H9 (cell line): ENCODE results near the gene WHRN. TPM values are rescaled to one million over a fixed set of nuclear protein-coding genes. Genes with fewer than 3 reads are reported as not detected.

Experiments
- DNase-seq: peaks from one replicate; pipeline ENCODE4 v3.0.0-alpha.2; 2017
- H2AFZ ChIP-seq: one replicate; pipeline ENCODE4 v1.6.1; 2013; ENCODE audit warnings: mild to moderate bottlenecking, low read length, control low read depth, moderate library complexity
- H2AK5ac ChIP-seq: 2 replicates; pipeline ENCODE4 v1.6.1; 2013; ENCODE audit warnings: low read length, control low read depth, mixed read lengths; ENCODE audit not compliant: insufficient read length
- H2BK120ac ChIP-seq: one replicate; pipeline ENCODE4 v1.6.1; 2013; ENCODE audit warnings: low read depth, mild to moderate bottlenecking, low read length, control low read depth, inconsistent platforms; ENCODE audit not compliant: poor library complexity, severe bottlenecking
- H2BK12ac ChIP-seq: 2 replicates; pipeline ENCODE4 v1.6.1; 2013; ENCODE audit warnings: low read length, control low read depth, mixed read lengths, low read depth; ENCODE audit not compliant: insufficient read length
- H2BK15ac ChIP-seq: 2 replicates; pipeline ENCODE4 v1.6.1; 2013; ENCODE audit warnings: low read depth, low read length, control low read depth
- H2BK20ac ChIP-seq: one replicate; pipeline ENCODE4 v1.6.1; 2013; ENCODE audit warnings: low read depth, mild to moderate bottlenecking, low read length, control low read depth, inconsistent platforms; ENCODE audit not compliant: poor library complexity, severe bottlenecking
- H2BK5ac ChIP-seq: 2 replicates; pipeline ENCODE4 v1.6.1; 2013; ENCODE audit warnings: low read length, control low read depth, mixed read lengths; ENCODE audit not compliant: insufficient read length
- H3K14ac ChIP-seq: 2 replicates; pipeline ENCODE4 v1.6.1; 2013; ENCODE audit warnings: low read length, control low read depth; ENCODE audit not compliant: insufficient read depth
- H3K18ac ChIP-seq: 2 replicates; pipeline ENCODE4 v1.6.1; 2013; ENCODE audit warnings: low read depth, mild to moderate bottlenecking, mixed read lengths, low read length, control low read depth; ENCODE audit not compliant: insufficient read length
- H3K23ac ChIP-seq: 2 replicates; pipeline ENCODE4 v1.6.1; 2013; ENCODE audit warnings: low read length, control low read depth, mixed read lengths, low read depth; ENCODE audit not compliant: insufficient read length
- H3K23me2 ChIP-seq: 2 replicates; pipeline ENCODE4 v1.6.1; 2013; ENCODE audit warnings: low read depth, mild to moderate bottlenecking, mixed read lengths, low read length, control low read depth; ENCODE audit not compliant: insufficient read length, poor library complexity, severe bottlenecking
- H3K27ac ChIP-seq: 2 replicates; pipeline ENCODE4 v1.5.1; 2013; ENCODE audit warnings: low read length, control low read depth, mixed read lengths, low read depth; ENCODE audit not compliant: insufficient read length
- H3K27me3 ChIP-seq: 2 replicates; pipeline ENCODE4 v1.6.1; 2013; ENCODE audit warnings: low read length, control low read depth, inconsistent platforms; ENCODE audit not compliant: insufficient read depth
- H3K4ac ChIP-seq: 2 replicates; pipeline ENCODE4 v1.6.1; 2013; ENCODE audit warnings: low read depth, mild to moderate bottlenecking, control low read depth, inconsistent platforms, low read length, moderate library complexity
- H3K4me1 ChIP-seq: 2 replicates; pipeline ENCODE4 v1.6.1; 2013; ENCODE audit warnings: low read length, control low read depth, inconsistent platforms; ENCODE audit not compliant: insufficient read depth
- H3K4me2 ChIP-seq: 2 replicates; pipeline ENCODE4 v1.6.1; 2013; ENCODE audit warnings: low read length, control low read depth, mixed read lengths; ENCODE audit not compliant: insufficient read length, insufficient read depth
- H3K56ac ChIP-seq: 2 replicates; pipeline ENCODE4 v1.6.1; 2013; ENCODE audit warnings: low read depth, mild to moderate bottlenecking, mixed read lengths, low read length, control low read depth; ENCODE audit not compliant: insufficient read length
- H3K79me1 ChIP-seq: 2 replicates; pipeline ENCODE4 v1.6.1; 2013; ENCODE audit warnings: low read depth, mild to moderate bottlenecking, moderate library complexity, low read length, control low read depth, inconsistent platforms; ENCODE audit not compliant: insufficient read depth, poor library complexity, severe bottlenecking
- H3K79me2 ChIP-seq: 2 replicates; pipeline ENCODE4 v1.6.1; 2013; ENCODE audit warnings: low read length, control low read depth, inconsistent platforms; ENCODE audit not compliant: insufficient read depth
- H3K9ac ChIP-seq: 2 replicates; pipeline ENCODE4 v1.6.1; 2013; ENCODE audit warnings: low read length, control low read depth, mixed read lengths; ENCODE audit not compliant: insufficient read length; ENCODE audit errors: extremely low read depth
- H3K9me3 ChIP-seq: one replicate; pipeline ENCODE4 v1.6.1; 2013; ENCODE audit warnings: low read depth, low read length, inconsistent platforms; ENCODE audit not compliant: control insufficient read depth
- H3T11ph ChIP-seq: one replicate; pipeline ENCODE4 v1.6.1; 2013; ENCODE audit warnings: mild to moderate bottlenecking, low read length, control low read depth, inconsistent platforms
- H4K20me1 ChIP-seq: one replicate; pipeline ENCODE4 v1.6.1; 2013; ENCODE audit not compliant: control insufficient read depth, insufficient read length, insufficient read depth
- H4K5ac ChIP-seq: 2 replicates; pipeline ENCODE4 v1.6.1; 2013; ENCODE audit warnings: low read depth, mild to moderate bottlenecking, mixed read lengths, low read length, control low read depth; ENCODE audit not compliant: insufficient read length
- H4K8ac ChIP-seq: replicated peaks from 2 replicates; pipeline ENCODE4 v1.6.1; 2013; ENCODE audit warnings: low read length, control low read depth, mixed read lengths, low read depth; ENCODE audit not compliant: insufficient read length
- H4K91ac ChIP-seq: 2 replicates; pipeline ENCODE4 v1.6.1; 2013; ENCODE audit warnings: low read depth, mild to moderate bottlenecking, moderate library complexity, mixed read lengths, low read length, control low read depth; ENCODE audit not compliant: insufficient read length
- H3K27ac Mint-ChIP-seq, 3 experiments: 2 replicates in 2 of 3; 3 replicates in 1 of 3; pipeline ENCODE4 v1.8.0; 2020 to 2021; ENCODE audit warnings: mixed read lengths in 3 of 3, mild to moderate bottlenecking in 1 of 3, moderate library complexity in 1 of 3
- H3K27me3 Mint-ChIP-seq: 2 replicates; pipeline ENCODE4 v1.8.0; 2021; ENCODE audit warnings: low read depth, mild to moderate bottlenecking, moderate library complexity, mixed read lengths
- H3K36me3 Mint-ChIP-seq, 3 experiments: 2 replicates in 2 of 3; 3 replicates in 1 of 3; pipeline ENCODE4 v1.8.0; 2020 to 2021; ENCODE audit warnings: low read depth in 3 of 3, mixed read lengths in 3 of 3; ENCODE audit not compliant: insufficient read depth in 1 of 3
- H3K4me1 Mint-ChIP-seq, 2 experiments: 2 replicates each; pipeline ENCODE4 v1.8.0; 2020; ENCODE audit warnings: mixed read lengths in 2 of 2
- H3K4me3 Mint-ChIP-seq, 2 experiments: 2 replicates in 1 of 2; 3 replicates in 1 of 2; pipeline ENCODE4 v1.8.0; 2020 to 2021; ENCODE audit warnings: mild to moderate bottlenecking in 2 of 2, mixed read lengths in 2 of 2, moderate library complexity in 1 of 2
- H3K9me3 Mint-ChIP-seq, 2 experiments: 2 replicates in 1 of 2; 3 replicates in 1 of 2; pipeline ENCODE4 v1.8.0; 2020; ENCODE audit warnings: mild to moderate bottlenecking in 2 of 2, mixed read lengths in 2 of 2, moderate library complexity in 1 of 2
- WGBS: extraction: QIAGEN DNeasy Blood & Tissue Kit; methylation state at CpG from one replicate; pipeline ENCODE4 v1.1.7; 2013; ENCODE audit warnings: missing lambda C conversion rate, low lambda C conversion rate, mixed read lengths; ENCODE audit not compliant: insufficient read length; ENCODE audit errors: extremely low coverage; 5-methylcytosine and 5-hydroxymethylcytosine counted together
- total RNA-seq: library from RNA; stranded (reverse); gene quantifications from 2 replicates; pipeline ENCODE4 v1.2.1, GENCODE V29; 2021
- TF ChIP-seq, protein P1 (sequence below): fragments of 200-600 bp; sonication (generic); conservative IDR thresholded peaks from 3 replicates; pipeline ENCODE4 v1.8.0; 2021; ENCODE audit warnings: antibody characterized with exemption, mild to moderate bottlenecking

Gene WHRN
- total RNA-seq, 1 experiment from 2014 or later: 2.2 TPM

DNA sequence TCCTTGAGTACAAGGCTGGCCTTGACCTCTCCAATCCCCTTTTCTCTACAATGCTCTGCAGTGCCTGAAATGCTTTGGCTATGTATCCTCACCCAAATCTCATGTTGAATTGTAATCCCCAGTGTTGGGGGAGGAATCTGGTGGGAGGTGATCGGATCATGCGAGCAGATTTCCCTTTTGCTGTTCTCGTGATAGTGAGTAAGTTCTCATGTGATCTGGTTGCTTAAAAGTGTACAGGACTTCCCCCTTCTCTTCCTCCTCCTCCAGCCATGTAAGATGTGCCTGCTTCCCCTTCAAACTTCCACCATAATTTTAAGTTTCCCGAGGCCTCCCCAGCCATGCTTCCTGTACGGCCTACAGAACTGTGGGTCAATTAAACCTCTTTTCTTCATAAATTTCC is 89.0 kb downstream of the WHRN start:
- Histone ChIP-seq H3T11ph (no peak overlapping the region), H2AK5ac (no peak overlapping the region), H3K4me1 (no peaks in the 10 kb centered on the region; the same call in 1 of the 2 replicates), H4K20me1 (no peaks in the 10 kb centered on the region), H3K23ac (no peak overlapping the region), H2BK20ac (no peak overlapping the region), H2BK120ac (no peak overlapping the region), H3K4ac (no peak overlapping the region), H3K9ac (no peak overlapping the region), H4K91ac (no peak overlapping the region), H3K18ac (no peak overlapping the region), H2BK5ac (no peak overlapping the region), H3K23me2 (no peaks in the 10 kb centered on the region), H2AFZ (no peak overlapping the region), H3K27me3 (no peaks in the 10 kb centered on the region), H4K8ac (no peak overlapping the region), H3K79me2 (no peaks in the 10 kb centered on the region), H3K14ac (no peak overlapping the region), H2BK12ac (no peak overlapping the region), H2BK15ac (no peak overlapping the region), H3K4me2 (no peak overlapping the region), H3K27ac (no peak overlapping the region), H3K79me1 (no peaks in the 10 kb centered on the region), H4K5ac (no peak overlapping the region), H3K56ac (no peak overlapping the region), H3K9me3 (no peaks in the 10 kb centered on the region)
- no peak overlapping the region; a peak in 1 of 7 replicates for H3K27ac Mint-ChIP-seq
- no CpG with 5 or more reads among the region's 5 CpGs for WGBS
- no peak overlapping the region for H3K4me3 Mint-ChIP-seq
- no peaks in the 10 kb centered on the region for H3K9me3 Mint-ChIP-seq
- peaks cover 13 to 28% of the 10 kb centered on the region in 2 experiments for H3K4me1 Mint-ChIP-seq
- no peak for DNase-seq
- TF ChIP-seq, protein P1, sequence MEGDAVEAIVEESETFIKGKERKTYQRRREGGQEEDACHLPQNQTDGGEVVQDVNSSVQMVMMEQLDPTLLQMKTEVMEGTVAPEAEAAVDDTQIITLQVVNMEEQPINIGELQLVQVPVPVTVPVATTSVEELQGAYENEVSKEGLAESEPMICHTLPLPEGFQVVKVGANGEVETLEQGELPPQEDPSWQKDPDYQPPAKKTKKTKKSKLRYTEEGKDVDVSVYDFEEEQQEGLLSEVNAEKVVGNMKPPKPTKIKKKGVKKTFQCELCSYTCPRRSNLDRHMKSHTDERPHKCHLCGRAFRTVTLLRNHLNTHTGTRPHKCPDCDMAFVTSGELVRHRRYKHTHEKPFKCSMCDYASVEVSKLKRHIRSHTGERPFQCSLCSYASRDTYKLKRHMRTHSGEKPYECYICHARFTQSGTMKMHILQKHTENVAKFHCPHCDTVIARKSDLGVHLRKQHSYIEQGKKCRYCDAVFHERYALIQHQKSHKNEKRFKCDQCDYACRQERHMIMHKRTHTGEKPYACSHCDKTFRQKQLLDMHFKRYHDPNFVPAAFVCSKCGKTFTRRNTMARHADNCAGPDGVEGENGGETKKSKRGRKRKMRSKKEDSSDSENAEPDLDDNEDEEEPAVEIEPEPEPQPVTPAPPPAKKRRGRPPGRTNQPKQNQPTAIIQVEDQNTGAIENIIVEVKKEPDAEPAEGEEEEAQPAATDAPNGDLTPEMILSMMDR: no peak
- peaks cover 5% of the 10 kb centered on the region for H3K27me3 Mint-ChIP-seq
- no peaks in the 10 kb centered on the region; a peak in 1 of 7 replicates for H3K36me3 Mint-ChIP-seq
